Stimulated activated naive CD4-positive, alpha-beta T cell treated with Interleukin-2 at 50 U/mL for 16 hours (primary cell): ENCODE results near the gene IGFBP4.

Experiments used
- DNase-seq: peaks from one replicate; lab custom pipeline; 2025; lab: John Stamatoyannopoulos, UW

Gene IGFBP4

DNA sequence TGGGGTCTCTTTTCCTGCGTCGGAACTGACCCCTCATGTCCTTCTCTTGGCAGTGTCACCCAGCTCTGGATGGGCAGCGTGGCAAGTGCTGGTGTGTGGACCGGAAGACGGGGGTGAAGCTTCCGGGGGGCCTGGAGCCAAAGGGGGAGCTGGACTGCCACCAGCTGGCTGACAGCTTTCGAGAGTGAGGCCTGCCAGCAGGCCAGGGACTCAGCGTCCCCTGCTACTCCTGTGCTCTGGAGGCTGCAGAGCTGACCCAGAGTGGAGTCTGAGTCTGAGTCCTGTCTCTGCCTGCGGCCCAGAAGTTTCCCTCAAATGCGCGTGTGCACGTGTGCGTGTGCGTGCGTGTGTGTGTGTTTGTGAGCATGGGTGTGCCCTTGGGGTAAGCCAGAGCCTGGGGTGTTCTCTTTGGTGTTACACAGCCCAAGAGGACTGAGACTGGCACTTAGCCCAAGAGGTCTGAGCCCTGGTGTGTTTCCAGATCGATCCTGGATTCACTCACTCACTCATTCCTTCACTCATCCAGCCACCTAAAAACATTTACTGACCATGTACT lies 13.2 kb downstream of the IGFBP4 start:
- no peak for DNase-seq

GRCh38 chr17:40457369-40457768 lies 14.1 kb downstream of the IGFBP4 start:
- DNase-seq = no peak

DNA sequence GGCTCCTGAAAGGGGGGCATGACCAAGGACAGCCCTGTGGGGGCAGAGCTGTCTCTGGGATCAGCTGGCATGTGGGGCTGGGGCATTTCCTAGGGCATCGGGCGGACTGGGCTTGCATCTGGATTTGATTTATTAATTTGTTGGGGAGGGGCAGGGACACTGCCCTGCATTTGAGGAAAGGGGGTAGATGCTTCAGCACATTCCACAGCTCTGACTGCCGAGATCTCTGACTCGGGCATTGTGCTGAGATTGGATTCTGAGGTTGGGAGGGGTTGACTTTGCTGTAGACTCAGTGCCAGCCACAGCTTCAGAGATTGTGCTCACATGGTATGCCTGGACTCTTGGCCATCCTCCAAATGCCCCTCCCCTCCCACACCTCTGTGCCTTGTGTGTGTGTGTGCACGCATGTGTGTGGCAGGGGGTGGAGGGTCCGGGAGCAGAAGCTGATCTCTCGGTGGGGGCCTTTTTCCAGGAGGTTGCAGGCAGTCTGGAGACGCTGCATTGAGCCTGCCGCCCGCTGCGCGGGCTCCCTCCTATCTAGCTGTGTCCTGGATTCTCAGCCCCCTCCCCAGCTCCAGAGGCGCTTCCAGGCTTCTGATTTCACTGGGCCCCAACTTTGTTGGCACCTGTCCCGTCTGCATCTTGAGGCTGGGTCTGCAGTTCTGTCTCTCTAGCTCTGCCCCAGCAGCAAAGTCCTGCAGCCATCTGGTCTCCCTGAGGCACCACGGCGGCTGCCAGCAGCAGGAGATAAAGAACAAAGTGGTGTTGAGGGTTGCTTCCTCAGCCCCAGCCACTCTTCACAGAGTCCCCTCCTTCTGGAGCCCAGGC lies 14.9 kb downstream of the IGFBP4 start:
- DNase-seq = no peak

DNA sequence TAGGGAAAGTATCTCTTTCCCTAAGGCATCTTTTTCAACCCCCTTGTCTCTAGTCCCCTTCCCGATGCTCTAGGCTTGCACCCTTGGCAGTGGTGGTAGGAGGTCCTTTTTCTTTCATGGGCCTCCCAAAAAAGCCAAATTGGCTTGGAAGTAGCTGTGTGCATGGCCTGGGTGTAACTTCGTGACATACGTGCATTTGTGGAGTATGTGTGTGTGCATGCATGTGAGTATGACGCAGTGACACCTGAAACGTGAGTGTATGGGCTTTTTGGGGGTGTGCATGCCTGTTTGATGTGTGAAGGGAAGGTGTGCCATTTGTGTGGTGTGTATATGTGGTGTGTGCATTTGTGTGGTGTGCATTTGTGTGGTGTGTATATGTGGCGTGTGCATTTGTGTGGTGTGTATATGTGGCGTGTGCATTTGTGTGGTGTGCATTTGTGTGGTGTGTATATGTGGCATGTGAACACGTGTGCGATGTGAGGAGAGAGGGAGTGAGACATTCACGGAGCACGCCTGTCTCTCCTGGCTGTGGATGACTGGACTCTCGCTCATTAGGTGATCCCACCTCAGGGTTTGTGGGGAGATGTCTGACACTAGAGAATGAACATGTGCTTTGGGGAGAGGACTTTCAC lies 15.7 kb downstream of the IGFBP4 start:
- no peak for DNase-seq

DNA sequence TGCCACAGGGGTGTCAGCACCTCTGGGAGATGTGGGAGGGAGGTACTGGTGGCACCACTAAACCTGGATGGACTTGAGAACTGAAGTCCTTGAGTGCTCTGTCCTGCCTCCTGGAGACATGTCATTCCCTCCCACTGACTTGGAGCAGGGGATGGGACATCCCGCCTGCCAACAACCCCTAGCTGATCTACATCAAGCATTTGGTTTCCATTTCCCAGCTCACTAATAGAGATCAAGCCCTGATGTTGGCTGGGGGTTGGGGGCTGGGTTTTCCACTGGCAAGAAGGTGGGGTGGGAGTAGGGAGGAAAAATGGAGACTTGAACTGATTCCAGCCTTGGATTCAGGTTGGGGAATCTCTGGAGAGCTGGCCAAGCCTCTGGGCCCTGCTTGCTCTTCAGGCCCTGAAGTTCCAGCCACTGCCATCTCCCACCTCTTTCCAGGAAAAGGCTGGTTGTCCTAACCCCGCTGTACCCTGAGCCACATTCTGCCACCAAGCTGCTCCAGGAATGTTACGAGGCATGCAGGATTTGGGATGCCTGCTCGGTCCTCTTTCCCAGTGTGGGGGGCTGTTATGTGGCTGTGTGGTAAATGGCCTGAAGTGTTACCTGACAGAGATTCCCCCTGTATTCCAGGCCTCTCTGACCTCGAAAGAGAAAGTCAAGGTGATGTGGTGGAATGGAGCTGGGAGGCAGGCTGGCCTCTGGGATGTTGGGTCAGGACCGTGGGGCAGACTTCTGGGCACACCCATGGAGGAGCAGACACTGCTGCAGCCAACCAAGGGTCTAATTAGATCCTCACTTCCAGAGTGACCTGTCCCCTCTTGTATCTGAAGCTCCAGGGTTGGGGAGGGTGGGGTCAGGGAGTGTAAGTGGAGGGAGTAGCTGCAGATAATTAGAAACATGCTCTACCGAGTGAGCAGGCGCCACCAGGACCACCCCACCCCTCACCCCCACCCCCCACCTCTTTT lies 16.7 kb downstream of the IGFBP4 start:
- no peak for DNase-seq

DNA sequence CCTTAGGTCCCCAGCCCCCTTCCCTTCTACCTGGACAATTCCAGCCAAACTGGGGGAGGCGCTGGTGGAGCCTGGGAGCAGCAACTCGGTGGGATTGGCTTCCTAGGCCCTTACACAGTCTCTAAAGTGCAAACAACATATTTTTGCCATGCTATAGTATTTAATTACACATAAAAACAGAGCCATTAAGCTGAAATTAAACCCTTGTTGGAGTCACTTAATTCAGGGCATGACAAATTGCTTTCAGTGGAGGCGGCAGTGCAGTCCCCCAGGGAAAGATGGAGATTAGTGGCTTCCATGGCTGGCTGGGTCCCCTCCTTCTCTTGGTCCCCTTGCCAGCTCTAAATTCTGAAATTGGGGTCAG lies 17.3 kb downstream of the IGFBP4 start:
- no peak for DNase-seq

DNA sequence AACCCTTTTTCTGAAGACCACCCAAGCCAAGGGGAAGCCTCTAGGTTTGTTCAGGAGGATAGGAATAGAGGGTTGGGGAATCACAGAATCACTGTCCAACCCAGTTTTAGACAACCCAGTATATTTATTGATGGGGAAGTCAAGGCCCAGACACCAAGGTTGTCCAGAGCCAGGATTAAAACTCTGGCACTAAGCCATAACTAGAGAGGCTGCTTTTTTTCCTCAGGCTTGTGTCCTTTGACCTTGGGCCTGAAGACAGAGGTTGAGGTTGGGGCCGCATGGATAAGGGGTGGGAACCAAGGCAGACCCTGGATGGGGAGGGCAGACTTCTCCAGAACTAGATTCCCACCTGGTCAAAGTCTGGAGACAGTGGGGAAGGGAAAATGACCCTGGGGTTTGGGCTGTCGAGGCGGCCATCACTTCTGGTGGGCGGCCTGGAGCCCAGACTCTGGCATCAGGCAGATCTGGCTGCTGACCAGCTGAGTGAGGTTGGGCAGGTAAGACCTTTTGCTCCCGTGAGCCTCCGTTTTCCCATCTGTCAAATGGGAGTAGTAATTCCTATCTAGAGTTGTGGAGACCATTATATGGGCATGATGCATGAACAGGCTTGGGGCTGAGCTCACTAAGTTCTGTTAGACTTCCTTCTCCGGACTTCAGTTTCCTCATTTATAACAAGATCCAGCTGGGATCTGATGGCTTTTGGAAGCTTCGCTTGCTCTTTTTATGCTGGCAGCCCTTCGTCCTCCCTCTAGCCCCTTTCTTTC lies 17.9 kb downstream of the IGFBP4 start:
- DNase-seq = no peak

GRCh38 chr17:40461732-40462342 lies 18.6 kb downstream of the IGFBP4 start:
- DNase-seq = no peak

DNA sequence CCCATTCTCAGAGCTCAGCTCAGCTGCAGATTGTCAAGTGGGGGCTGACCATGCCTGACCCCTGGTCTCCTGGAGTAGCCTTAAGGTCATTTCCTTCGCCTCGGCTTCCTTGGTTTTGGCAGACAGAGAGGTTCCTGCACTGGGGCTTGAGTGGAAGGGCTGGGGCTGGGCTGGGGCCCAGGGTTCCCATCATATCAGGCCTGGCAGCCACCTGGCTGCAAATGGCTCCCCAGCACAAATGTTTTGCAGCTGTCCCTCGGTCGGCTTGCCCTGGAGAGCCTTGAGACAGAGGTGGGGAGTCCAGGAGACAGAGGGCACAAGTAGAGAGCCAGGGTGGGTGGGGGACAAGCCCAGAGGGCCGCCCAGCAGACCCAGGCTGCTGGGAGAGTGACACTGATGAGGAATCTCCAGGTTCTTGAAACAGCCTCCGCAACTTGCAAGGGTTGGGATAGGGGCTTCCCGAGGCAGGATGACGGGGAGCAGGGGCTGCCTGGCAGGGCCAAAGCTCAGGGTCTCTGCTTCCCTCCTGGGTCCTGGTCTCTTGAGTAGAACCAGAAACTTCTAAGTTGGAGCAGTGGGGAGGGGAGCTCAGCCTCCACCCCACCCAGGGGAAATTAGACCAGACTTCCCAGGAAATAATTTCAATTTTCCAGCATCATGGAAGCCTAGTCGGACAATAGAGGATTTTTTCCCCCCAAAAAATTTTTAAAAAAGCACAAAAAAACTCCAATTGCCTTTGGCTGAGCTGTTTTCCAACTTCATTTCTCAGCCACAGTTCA lies 19.3 kb downstream of the IGFBP4 start:
- DNase-seq = no peak

GRCh38 chr17:40463122-40463550 lies 19.9 kb downstream of the IGFBP4 start:
- no peak for DNase-seq

GRCh38 chr17:40464392-40464855 lies 21.2 kb downstream of the IGFBP4 start:
- no peak for DNase-seq

- DNase-seq = no peak
Observed at GRCh38 chr17:40466298-40466971, 23.2 kb downstream of the IGFBP4 start.

GRCh38 chr17:40467281-40467867 lies 24.1 kb downstream of the IGFBP4 start:
- no peak for DNase-seq

- DNase-seq = no peak
Observed at GRCh38 chr17:40468560-40468959, 25.3 kb downstream of the IGFBP4 start.

DNA sequence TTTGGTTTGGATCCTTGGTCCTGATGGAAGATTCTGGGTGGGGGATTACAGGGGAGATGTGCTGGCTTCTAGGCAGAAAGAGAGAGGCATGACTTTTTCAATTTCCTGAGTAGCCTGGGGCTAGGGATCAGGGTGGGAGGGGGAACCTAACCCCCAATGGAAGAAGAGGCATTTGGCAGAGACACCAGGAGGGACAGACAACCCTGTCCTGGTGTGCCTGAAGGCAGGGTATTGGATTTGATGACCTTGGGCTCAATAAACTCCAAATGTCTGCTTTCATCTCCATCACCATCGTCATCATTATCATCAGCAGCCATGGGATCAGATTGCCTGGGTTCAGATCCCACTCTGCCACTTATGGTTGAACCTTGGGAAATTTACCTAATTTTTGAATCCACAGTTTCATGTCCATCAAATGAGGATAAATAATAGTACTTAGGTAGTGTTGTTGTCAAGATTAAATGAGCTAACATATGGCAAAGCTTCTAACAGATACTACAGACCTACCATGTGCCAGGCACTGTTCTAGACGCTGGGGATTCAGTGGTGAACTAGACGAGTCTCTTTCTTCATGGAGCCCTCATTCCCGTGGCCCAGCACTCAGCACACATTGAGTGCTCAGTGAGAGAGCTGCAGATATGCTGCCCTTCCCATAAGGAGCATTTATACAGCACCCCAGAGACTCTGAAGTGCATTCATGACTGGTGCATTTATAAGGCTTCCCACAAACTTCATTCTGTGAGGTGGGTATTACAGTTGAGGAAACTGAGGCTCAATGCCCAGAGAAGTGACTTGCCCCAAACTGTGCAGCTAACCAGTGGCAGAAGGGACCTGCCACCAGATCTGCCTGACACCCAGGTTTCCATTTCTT lies 26.8 kb downstream of the IGFBP4 start:
- no peak for DNase-seq

- no peak for DNase-seq
Observed at GRCh38 chr17:40470932-40471828, 27.9 kb downstream of the IGFBP4 start.
